Prostate gland (tissue), 2 donors: ENCODE data around the gene HSP90AB1.

Experiments
- POLR2A ChIP-seq: fragments of 450-650 bp; IDR thresholded peaks from one replicate; pipeline ENCODE4 v1.6.1; 2016; ENCODE audit warnings: antibody characterized with exemption, mild to moderate bottlenecking
- POLR2AphosphoS5 ChIP-seq: sonication (generic); formaldehyde crosslinking; IDR thresholded peaks from one replicate; pipeline ENCODE4 v1.6.1; 2017; ENCODE audit warnings: antibody characterized with exemption
- TF ChIP-seq, protein P1 (sequence below), 4 experiments: fragments of 200-600 bp in 2 of 4; fragments of 450-650 bp in 2 of 4; sonication (generic) in 2 of 4; IDR thresholded peaks; 1 replicate in 3 of 4; 2 replicates in 1 of 4; pipeline ENCODE4 v1.5.1; 2016 to 2019; ENCODE audit warnings: antibody characterized with exemption in 4 of 4, mild to moderate bottlenecking in 2 of 4, moderate library complexity in 2 of 4

DNA sequence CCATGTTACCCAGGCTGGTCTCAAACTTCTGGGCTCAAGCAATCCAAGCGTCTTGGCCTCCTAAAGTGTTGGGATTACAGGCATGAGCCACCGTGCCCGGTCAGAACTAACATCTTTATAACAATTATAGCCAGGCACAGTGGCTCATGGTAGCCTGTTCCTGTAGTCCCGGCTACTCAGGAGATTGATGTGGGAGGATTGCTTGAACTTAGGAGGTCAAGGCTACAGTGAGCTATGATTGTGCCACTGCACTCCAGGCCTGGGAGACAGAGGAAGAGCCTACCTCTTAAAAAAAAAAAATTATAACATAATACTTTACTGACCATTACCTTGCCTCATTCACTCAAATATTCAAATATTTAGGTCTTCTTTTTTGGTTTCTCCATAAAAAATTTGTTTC lies 47.0 kb upstream of the HSP90AB1 start:
- TF ChIP-seq, protein P1, sequence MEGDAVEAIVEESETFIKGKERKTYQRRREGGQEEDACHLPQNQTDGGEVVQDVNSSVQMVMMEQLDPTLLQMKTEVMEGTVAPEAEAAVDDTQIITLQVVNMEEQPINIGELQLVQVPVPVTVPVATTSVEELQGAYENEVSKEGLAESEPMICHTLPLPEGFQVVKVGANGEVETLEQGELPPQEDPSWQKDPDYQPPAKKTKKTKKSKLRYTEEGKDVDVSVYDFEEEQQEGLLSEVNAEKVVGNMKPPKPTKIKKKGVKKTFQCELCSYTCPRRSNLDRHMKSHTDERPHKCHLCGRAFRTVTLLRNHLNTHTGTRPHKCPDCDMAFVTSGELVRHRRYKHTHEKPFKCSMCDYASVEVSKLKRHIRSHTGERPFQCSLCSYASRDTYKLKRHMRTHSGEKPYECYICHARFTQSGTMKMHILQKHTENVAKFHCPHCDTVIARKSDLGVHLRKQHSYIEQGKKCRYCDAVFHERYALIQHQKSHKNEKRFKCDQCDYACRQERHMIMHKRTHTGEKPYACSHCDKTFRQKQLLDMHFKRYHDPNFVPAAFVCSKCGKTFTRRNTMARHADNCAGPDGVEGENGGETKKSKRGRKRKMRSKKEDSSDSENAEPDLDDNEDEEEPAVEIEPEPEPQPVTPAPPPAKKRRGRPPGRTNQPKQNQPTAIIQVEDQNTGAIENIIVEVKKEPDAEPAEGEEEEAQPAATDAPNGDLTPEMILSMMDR (IDR thresholded peaks at IDR 0.05): no peak
- no peak for TF ChIP-seq POLR2A
- no peak for TF ChIP-seq POLR2AphosphoS5
